Measurements from ENCODE around the gene ENTHD1.

The ENTHD1 gene

GRCh38 chr22:39714321-39714720 is 179.2 kb downstream of the ENTHD1 start:
- no peaks in the 10 kb centered on the region; the same call in 1 of the 2 replicates for H3K27me3 ChIP-seq (ENCODE audit: insufficient read depth, low read length)
- no peaks in the 10 kb centered on the region for H3K36me3 ChIP-seq (ENCODE audit: insufficient read depth, low read depth, low read length)
- H3K4me1 ChIP-seq (ENCODE audit: insufficient read depth, low read length), result peaks cover 6% of the 10 kb centered on the region; the same call in 1 of the 2 replicates
- no peak overlapping the region for H3K4me3 ChIP-seq (ENCODE audit: low read length)
- no peak overlapping the region for H3K27ac ChIP-seq (ENCODE audit: low read length)
- no peaks in the 10 kb centered on the region for H3K9me3 ChIP-seq (ENCODE audit: insufficient read depth, low read depth, low read length)
- no peak overlapping the region for H3K9ac ChIP-seq (ENCODE audit: low read depth, low read length)

DNA sequence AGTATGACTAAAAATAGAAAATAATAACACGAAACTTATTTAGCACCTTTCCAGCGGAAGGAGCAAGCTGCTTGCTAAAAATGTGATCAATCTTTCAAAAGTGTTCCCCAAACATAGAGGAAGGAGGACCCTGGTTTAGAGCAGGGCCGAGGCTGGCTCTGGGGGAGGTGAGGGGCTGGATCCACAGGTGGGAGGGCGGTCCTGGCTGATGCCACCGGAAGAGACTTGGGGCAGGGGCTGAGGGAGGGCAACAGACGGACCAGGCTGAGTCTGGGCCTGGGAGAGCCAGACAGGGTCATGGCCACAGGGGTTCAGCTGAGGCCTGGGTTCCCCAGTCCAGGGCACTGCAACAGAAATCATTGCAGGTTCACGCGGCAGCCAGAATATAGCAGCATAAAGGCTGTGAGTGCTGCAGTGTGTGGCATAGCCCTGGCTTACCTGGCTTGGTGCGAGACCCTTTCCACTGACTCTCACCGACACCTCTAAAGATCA is 179.7 kb downstream of the ENTHD1 start:
- no peak overlapping the region for H3K4me3 ChIP-seq (ENCODE audit: low read length)
- H3K36me3 ChIP-seq (ENCODE audit: insufficient read depth, low read depth, low read length), result no peaks in the 10 kb centered on the region
- H3K4me1 ChIP-seq (ENCODE audit: insufficient read depth, low read length), result peaks cover 6% of the 10 kb centered on the region; the same call in 1 of the 2 replicates
- H3K9ac ChIP-seq (ENCODE audit: low read depth, low read length), result no peak overlapping the region
- no peak overlapping the region for H3K27ac ChIP-seq (ENCODE audit: low read length)
- H3K27me3 ChIP-seq (ENCODE audit: insufficient read depth, low read length), result no peaks in the 10 kb centered on the region; the same call in 1 of the 2 replicates
- no peaks in the 10 kb centered on the region for H3K9me3 ChIP-seq (ENCODE audit: insufficient read depth, low read depth, low read length)

DNA sequence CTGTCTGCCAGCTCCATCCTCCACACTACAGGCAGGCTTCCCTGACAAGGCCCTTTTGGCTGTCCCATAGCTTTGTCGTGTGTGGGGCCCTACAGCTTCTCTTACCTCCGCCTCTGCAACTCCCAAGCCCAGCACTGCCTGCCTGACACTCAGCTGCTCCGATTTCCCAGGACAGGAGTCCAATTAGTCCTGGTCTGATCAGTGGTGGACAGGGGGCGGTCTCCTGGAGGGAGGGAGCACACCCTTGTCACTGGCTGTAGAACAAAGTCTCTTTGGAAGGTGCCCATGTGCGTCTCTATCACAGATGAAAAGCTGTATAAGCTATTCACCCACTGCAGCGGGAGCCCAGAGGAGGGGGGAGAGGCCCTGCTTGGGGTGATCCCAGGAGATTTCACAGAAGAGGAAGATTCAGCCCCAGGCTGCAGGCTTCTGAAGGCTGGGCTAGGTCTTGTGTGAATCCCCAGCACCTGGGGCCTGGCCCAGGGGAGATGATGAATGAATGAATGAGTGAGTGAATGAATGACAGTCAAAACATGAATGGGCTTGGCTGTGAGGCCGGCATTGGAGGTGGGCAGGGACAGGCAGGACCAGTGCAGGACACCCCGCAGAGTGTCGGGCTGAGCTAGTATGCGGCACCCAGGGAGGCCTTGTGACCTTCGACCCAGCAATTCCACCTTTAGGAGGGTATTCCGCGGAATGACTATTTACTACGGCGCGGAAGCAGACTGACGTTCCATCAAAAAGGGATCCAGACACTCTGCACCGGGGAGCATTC is 180.6 kb downstream of the ENTHD1 start:
- Histone ChIP-seq H3K27me3 (ENCODE audit: insufficient read depth, low read length) (no peaks in the 10 kb centered on the region; the same call in 1 of the 2 replicates), H3K4me1 (ENCODE audit: insufficient read depth, low read length) (peaks cover 6% of the 10 kb centered on the region; the same call in 1 of the 2 replicates), H3K36me3 (ENCODE audit: insufficient read depth, low read depth, low read length) (no peaks in the 10 kb centered on the region), H3K9ac (ENCODE audit: low read depth, low read length) (no peak overlapping the region), H3K9me3 (ENCODE audit: insufficient read depth, low read depth, low read length) (no peaks in the 10 kb centered on the region), H3K4me3 (ENCODE audit: low read length) (no peak overlapping the region), H3K27ac (ENCODE audit: low read length) (no peak overlapping the region)

DNA sequence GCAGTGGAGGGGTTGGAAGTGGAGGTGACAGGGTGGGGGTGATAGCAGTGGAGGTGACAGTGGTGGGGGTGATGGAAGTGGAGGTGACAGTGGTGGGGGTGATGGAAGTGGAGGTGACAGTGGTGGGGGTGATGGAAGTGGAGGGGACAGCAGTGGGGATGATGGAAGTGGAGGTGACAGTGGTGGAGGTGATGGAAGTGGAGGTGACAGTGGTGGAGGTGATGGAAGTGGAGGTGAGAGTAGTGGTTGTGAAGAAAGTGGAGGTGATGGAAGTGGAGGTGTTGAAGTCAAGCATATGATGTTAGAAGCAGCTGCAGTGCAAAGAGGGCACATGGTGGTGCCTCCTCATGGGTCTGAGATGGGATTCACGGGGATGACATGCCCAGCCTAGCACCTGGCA is 181.5 kb downstream of the ENTHD1 start:
- no peaks in the 10 kb centered on the region for H3K9me3 ChIP-seq (ENCODE audit: insufficient read depth, low read depth, low read length)
- no peak overlapping the region for H3K4me3 ChIP-seq (ENCODE audit: low read length)
- H3K4me1 ChIP-seq (ENCODE audit: insufficient read depth, low read length), result peaks cover 6% of the 10 kb centered on the region; the same call in 1 of the 2 replicates
- no peak overlapping the region for H3K27ac ChIP-seq (ENCODE audit: low read length)
- no peaks in the 10 kb centered on the region for H3K36me3 ChIP-seq (ENCODE audit: insufficient read depth, low read depth, low read length)
- H3K9ac ChIP-seq (ENCODE audit: low read depth, low read length), result no peak overlapping the region
- no peaks in the 10 kb centered on the region; the same call in 1 of the 2 replicates for H3K27me3 ChIP-seq (ENCODE audit: insufficient read depth, low read length)

DNA sequence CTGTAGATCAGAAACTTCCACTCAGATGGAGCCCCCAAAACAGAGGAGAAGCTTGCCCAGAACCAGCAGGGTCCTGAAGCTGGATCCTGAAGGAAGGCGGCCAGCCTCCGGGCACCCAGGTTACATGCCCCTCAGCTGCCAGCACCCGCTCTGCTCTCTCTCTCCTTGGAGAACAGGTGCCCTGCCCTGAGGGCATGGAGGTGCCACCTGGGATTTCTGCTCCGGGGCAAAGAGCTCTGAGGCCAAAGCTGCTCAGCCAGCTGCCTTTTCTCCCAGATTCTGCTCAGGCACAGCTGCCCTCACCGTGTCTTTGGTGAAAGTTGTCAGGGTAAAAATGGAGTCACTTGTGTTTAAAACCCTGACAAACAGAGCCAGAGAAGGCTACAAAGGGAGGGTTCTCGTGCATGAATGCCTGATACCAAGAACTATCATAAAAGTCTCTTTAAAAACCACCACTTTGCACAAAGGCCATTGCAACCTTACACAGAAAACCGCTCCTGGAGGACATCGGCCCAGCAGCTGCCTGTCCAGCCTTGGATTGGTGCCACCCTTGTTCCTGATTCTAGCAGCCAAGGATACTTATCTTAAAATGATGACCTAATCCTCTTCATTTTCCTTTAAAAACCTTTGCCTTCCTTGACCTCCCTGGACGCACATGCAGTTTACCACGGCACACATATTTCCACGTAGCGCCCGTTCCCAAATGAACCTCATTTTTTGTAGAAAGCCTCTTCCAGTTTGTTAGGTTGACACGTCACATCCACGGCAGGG is 183.0 kb downstream of the ENTHD1 start:
- no peak overlapping the region for H3K4me3 ChIP-seq (ENCODE audit: low read length)
- no peaks in the 10 kb centered on the region; the same call in 1 of the 2 replicates for H3K27me3 ChIP-seq (ENCODE audit: insufficient read depth, low read length)
- peaks cover 12% of the 10 kb centered on the region; the same call in 1 of the 2 replicates for H3K4me1 ChIP-seq (ENCODE audit: insufficient read depth, low read length)
- no peak overlapping the region for H3K27ac ChIP-seq (ENCODE audit: low read length)
- no peaks in the 10 kb centered on the region for H3K9me3 ChIP-seq (ENCODE audit: insufficient read depth, low read depth, low read length)
- H3K36me3 ChIP-seq (ENCODE audit: insufficient read depth, low read depth, low read length), result no peaks in the 10 kb centered on the region
- no peak overlapping the region for H3K9ac ChIP-seq (ENCODE audit: low read depth, low read length)

GRCh38 chr22:39707816-39708215 is 185.7 kb downstream of the ENTHD1 start:
- no peak overlapping the region for H3K4me3 ChIP-seq (ENCODE audit: low read length)
- no peaks in the 10 kb centered on the region for H3K9me3 ChIP-seq (ENCODE audit: insufficient read depth, low read depth, low read length)
- H3K27me3 ChIP-seq (ENCODE audit: insufficient read depth, low read length), result no peaks in the 10 kb centered on the region; the same call in 1 of the 2 replicates
- H3K4me1 ChIP-seq (ENCODE audit: insufficient read depth, low read length), result peaks cover 8% of the 10 kb centered on the region; the same call in 1 of the 2 replicates
- no peak overlapping the region for H3K27ac ChIP-seq (ENCODE audit: low read length)
- H3K9ac ChIP-seq (ENCODE audit: low read depth, low read length), result no peak overlapping the region
- H3K36me3 ChIP-seq (ENCODE audit: insufficient read depth, low read depth, low read length), result no peaks in the 10 kb centered on the region

- Histone ChIP-seq H3K9ac (ENCODE audit: low read depth, low read length) (no peak overlapping the region), H3K27me3 (ENCODE audit: insufficient read depth, low read length) (no peaks in the 10 kb centered on the region; the same call in 1 of the 2 replicates), H3K9me3 (ENCODE audit: insufficient read depth, low read depth, low read length) (no peaks in the 10 kb centered on the region), H3K27ac (ENCODE audit: low read length) (no peak overlapping the region), H3K36me3 (ENCODE audit: insufficient read depth, low read depth, low read length) (no peaks in the 10 kb centered on the region), H3K4me3 (ENCODE audit: low read length) (no peak overlapping the region), H3K4me1 (ENCODE audit: insufficient read depth, low read length) (peaks cover 7% of the 10 kb centered on the region; the same call in 1 of the 2 replicates)
Observed at GRCh38 chr22:39707351-39707750, 186.2 kb downstream of the ENTHD1 start.

DNA sequence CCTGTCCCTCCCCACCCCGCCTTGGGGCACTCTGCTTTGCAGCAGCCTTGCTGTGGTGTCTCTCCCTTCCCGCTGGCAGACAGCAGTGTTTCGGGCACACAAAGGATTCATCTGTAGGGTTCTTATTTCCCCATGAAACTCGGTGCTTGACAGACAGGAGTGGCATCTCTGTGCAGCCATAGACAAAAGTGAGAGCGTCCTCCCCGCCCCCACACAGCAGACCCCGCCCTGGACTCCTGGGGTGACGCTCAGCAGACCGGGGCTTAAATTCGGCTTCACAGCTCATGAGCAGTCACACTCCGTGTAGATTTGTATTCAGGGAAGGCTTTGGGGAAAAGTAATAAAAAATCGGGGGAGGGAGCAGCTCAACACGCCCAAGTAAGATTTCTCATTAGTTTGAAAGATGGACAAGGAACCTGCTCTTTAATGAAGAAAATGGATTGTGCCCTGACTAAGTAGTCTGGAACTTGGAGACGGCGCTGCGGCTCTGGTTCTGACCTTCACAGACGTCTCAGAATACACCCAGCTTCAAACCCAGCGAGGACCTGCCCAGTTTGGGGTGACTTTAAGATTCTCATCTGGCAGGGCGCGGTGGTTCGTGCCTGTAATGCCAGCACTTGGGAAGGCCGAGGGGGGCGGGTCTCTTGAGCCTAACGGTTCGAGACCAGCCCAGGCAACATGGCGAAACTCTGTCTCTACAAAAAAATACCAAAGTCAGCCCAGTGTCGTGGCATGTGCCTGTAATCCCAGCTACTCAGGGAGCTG is 187.0 kb downstream of the ENTHD1 start:
- Histone ChIP-seq H3K27me3 (ENCODE audit: insufficient read depth, low read length) (no peaks in the 10 kb centered on the region), H3K27ac (ENCODE audit: low read length) (no peak overlapping the region), H3K4me1 (ENCODE audit: insufficient read depth, low read length) (peaks cover 7% of the 10 kb centered on the region; the same call in 1 of the 2 replicates), H3K4me3 (ENCODE audit: low read length) (no peak overlapping the region), H3K9me3 (ENCODE audit: insufficient read depth, low read depth, low read length) (no peaks in the 10 kb centered on the region), H3K9ac (ENCODE audit: low read depth, low read length) (no peak overlapping the region), H3K36me3 (ENCODE audit: insufficient read depth, low read depth, low read length) (no peaks in the 10 kb centered on the region)

DNA sequence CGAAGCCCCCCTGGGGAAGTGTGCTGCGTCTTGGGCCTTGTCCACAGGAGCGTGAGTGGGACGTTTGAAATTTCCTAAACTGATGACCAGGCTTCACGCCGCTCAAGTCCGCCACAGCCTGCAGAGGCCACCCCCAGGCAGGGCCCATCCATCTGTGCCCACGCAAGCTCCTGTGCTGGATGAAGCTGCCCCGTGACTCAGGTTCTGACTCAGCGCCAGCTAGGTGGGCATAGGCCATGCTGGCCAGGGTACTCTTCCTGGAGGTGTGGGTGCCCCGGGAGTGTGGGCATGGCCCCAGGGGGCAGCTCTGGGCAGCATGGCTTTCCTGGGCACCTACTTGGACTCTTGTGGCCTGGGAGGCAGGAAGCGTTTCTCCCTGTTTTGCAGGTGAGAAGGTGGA is 188.2 kb downstream of the ENTHD1 start:
- no peak overlapping the region for H3K27ac ChIP-seq (ENCODE audit: low read length)
- H3K9me3 ChIP-seq (ENCODE audit: insufficient read depth, low read depth, low read length), result no peaks in the 10 kb centered on the region
- H3K9ac ChIP-seq (ENCODE audit: low read depth, low read length), result no peak overlapping the region
- no peaks in the 10 kb centered on the region for H3K36me3 ChIP-seq (ENCODE audit: insufficient read depth, low read depth, low read length)
- no peaks in the 10 kb centered on the region for H3K27me3 ChIP-seq (ENCODE audit: insufficient read depth, low read length)
- peaks cover 7% of the 10 kb centered on the region; the same call in 1 of the 2 replicates for H3K4me1 ChIP-seq (ENCODE audit: insufficient read depth, low read length)
- H3K4me3 ChIP-seq (ENCODE audit: low read length), result no peak overlapping the region

DNA sequence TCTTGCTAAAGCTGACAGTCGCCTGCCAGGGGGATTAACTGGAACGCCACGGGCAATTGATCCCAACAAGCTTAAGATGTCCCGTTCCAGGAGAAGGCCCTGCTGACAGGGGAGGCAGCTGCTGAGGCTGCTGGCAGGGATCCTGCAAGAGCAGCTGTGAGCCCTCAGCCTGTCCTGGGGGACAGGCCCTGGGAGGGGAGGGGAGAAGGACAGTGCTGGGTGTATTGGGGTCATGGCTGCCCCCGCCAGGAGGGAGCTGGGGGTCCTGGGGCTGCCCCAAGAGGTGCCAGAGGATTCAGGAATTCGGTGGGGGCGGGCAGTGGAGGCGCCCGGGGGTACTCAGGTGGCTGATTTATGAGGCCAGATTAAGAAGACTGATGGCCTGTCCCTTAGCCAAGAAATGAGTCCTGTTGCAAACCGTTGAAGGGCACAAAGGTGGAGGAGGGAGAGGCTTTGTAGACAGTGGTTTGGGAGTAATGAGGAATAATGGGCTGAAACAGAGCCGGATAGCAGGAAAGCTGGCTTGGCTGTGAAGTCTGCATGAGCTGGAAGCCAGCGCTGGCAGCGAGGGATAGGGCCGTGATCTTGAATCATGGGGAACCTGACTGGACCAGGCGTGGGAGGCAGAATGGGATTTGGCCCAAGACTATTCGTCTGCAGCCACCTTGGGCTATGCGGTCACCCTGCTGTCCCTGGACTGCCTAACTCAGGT is 189.5 kb downstream of the ENTHD1 start:
- H3K36me3 ChIP-seq (ENCODE audit: insufficient read depth, low read depth, low read length), result no peaks in the 10 kb centered on the region
- no peak overlapping the region for H3K9ac ChIP-seq (ENCODE audit: low read depth, low read length)
- H3K4me3 ChIP-seq (ENCODE audit: low read length), result no peak overlapping the region
- no peaks in the 10 kb centered on the region for H3K9me3 ChIP-seq (ENCODE audit: insufficient read depth, low read depth, low read length)
- H3K4me1 ChIP-seq (ENCODE audit: insufficient read depth, low read length), result peaks cover 7% of the 10 kb centered on the region; the same call in 1 of the 2 replicates
- no peak overlapping the region for H3K27ac ChIP-seq (ENCODE audit: low read length)
- H3K27me3 ChIP-seq (ENCODE audit: insufficient read depth, low read length), result no peaks in the 10 kb centered on the region

DNA sequence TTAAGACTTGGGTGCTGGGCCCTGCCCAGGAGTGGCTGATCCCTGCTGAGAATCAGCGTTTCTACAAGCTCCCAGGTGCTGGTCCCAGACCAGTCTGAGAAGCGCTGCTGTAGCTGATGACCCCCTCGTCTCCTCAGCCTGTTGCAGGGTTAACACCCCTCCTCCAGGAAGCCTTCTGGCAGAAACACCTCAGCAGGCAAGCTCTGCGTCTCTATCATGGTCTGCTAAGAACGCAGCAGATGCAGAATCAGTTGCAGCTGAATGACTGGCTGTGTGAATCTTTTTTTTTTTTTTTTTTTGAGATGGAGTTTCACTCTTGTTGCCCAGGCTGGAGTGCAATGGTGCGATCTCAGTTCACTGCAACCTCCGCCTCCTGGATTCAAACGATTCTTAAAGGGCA is 190.5 kb downstream of the ENTHD1 start:
- no peak overlapping the region for H3K9ac ChIP-seq (ENCODE audit: low read depth, low read length)
- H3K36me3 ChIP-seq (ENCODE audit: insufficient read depth, low read depth, low read length), result no peaks in the 10 kb centered on the region
- no peak overlapping the region for H3K4me3 ChIP-seq (ENCODE audit: low read length)
- no peaks in the 10 kb centered on the region for H3K9me3 ChIP-seq (ENCODE audit: insufficient read depth, low read depth, low read length)
- peaks cover 7% of the 10 kb centered on the region; the same call in 1 of the 2 replicates for H3K4me1 ChIP-seq (ENCODE audit: insufficient read depth, low read length)
- no peak overlapping the region for H3K27ac ChIP-seq (ENCODE audit: low read length)
- H3K27me3 ChIP-seq (ENCODE audit: insufficient read depth, low read length), result no peaks in the 10 kb centered on the region
